Left ventricle myocardium inferior (tissue), 1 donor: ENCODE measurements around the gene SNX1. TPM values are rescaled to one million over a fixed set of nuclear protein-coding genes. Genes with fewer than 3 reads are reported as not detected.

ENCODE experiments used
- DNase-seq: peaks from one replicate; pipeline ENCODE4 v3.0.0-alpha.2; 2020
- H3K27ac ChIP-seq: fragments of 200-600 bp; replicated peaks from 2 replicates; pipeline ENCODE4 v1.8.0; 2021
- H3K27me3 ChIP-seq: fragments of 200-600 bp; 2 replicates; pipeline ENCODE4 v1.8.0; 2021; ENCODE audit warnings: low read depth
- H3K36me3 ChIP-seq: fragments of 200-600 bp; 2 replicates; pipeline ENCODE4 v1.8.0; 2021
- H3K4me1 ChIP-seq: fragments of 200-600 bp; 2 replicates; pipeline ENCODE4 v1.8.0; 2021
- H3K4me3 ChIP-seq: fragments of 200-600 bp; 2 replicates; pipeline ENCODE4 v1.8.0; 2021; ENCODE audit warnings: mild to moderate bottlenecking, moderate library complexity
- H3K9me3 ChIP-seq: fragments of 200-600 bp; replicated peaks from 2 replicates; pipeline ENCODE4 v1.8.0; 2021
- intact Hi-C: fragments of 100-400 bp; cut with micrococcal nuclease; formaldehyde crosslinking; loops from one replicate; pipeline ENCODE4 v1.11.0; 2022
- total RNA-seq: library from RNA; stranded (reverse); fragmentation: NEBNext Ultra II Directional; extraction: Animal tissue kit (Norgen Biotek cat#: 25700); gene quantifications from one replicate; pipeline ENCODE4 v1.2.1, GENCODE V29; 2021
- TF ChIP-seq, protein P1 (sequence below): fragments of 200-600 bp; IDR thresholded peaks from 2 replicates; pipeline ENCODE4 v1.8.0; 2021; ENCODE audit warnings: antibody characterized with exemption, mild to moderate bottlenecking, borderline replicate concordance
- donor health status: DM: no; HTN: yes; CAD: no; lungs with severe emphysema.

The SNX1 gene
- total RNA-seq, 1 donor from 2014 or later = 72.1 TPM

DNA sequence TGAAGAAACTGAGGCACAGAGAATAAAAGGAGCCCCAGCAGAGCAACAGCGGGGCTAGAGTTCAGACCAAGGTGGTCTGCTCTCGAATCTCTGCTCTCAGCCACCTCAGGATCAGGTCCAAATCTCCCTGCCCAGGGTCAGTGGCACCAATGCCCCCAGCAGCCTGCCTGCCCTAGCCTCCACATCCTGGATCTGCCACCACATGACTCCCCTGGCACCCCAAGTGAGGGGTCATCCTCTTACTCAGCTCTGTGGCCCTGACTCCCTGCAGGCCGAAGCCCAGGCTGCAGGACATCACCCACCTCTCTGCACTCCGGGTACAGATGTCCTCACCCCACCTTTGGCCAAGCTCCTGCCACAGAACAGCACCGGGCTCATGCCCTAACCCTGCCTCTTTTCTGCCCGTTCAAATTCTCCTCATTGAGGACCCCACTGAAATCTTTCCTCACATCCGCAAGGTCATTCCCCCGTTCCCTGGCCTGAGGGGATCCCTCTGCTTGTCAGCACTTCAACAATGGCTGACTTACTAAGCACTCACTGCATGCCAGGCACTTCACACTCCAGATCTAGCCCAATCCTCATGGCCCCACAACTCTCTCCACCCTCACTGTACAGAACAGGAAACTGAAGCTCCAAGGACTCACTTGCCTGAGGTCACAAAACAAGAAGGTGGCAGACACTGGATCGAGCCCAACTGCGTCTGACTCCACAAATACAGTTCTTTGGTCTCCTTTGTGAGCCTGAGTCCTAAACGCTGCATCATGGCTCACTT, 62.8 kb downstream of the SNX1 start:
- TF ChIP-seq, protein P1, sequence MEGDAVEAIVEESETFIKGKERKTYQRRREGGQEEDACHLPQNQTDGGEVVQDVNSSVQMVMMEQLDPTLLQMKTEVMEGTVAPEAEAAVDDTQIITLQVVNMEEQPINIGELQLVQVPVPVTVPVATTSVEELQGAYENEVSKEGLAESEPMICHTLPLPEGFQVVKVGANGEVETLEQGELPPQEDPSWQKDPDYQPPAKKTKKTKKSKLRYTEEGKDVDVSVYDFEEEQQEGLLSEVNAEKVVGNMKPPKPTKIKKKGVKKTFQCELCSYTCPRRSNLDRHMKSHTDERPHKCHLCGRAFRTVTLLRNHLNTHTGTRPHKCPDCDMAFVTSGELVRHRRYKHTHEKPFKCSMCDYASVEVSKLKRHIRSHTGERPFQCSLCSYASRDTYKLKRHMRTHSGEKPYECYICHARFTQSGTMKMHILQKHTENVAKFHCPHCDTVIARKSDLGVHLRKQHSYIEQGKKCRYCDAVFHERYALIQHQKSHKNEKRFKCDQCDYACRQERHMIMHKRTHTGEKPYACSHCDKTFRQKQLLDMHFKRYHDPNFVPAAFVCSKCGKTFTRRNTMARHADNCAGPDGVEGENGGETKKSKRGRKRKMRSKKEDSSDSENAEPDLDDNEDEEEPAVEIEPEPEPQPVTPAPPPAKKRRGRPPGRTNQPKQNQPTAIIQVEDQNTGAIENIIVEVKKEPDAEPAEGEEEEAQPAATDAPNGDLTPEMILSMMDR = no peak
- Histone ChIP-seq H3K9me3 (no peaks in the 10 kb centered on the region), H3K36me3 (peaks cover 76% of the 10 kb centered on the region), H3K27ac (peak overlapping the region; percentile 94), H3K4me3 (peak overlapping the region; percentile 89), H3K4me1 (peaks cover 82% of the 10 kb centered on the region), H3K27me3 (no peaks in the 10 kb centered on the region)
- no peak for DNase-seq
- intact Hi-C loops = no loop called here

DNA sequence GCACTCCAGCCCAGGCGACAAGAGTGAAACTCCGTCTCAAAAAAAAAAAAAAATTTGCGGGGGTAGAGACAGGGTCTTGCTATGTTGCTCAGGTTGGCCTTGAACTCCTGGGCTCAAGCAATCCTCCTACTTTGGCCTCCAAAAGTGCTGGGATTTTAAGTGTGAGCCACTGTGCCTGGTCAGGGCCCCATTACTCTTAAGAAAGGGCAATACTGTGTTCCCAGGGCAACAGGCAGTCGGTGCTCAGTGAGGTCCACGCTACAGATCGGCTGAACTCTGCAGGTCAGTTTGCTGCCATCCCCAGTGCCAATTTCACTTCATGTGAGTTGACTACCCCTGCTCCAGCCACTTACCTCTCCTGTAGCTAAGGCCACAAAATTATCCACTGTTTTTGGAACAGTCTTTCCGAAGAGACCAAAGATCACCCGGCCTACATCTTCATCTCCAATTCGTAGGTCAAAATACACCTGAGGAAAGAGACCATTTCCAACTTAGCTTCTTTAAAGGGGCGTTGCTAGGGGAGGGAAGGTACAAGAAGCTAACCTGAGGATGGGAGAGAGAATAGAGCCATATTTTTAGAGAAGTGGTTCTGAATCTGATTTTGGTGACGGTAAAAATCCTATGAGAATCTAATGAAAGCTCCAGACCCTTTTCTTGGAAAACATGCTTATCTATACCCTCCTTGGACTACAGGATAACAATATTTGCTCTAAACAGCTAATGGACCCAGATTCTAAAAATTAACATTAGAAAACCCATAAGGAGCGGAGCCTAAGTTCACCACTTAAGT, 66.1 kb downstream of the SNX1 start:
- Histone ChIP-seq H3K27ac (peak overlapping the region; percentile 94), H3K4me1 (peaks cover 69% of the 10 kb centered on the region), H3K36me3 (peaks cover 50% of the 10 kb centered on the region), H3K9me3 (no peaks in the 10 kb centered on the region), H3K27me3 (no peaks in the 10 kb centered on the region), H3K4me3 (peak overlapping the region; percentile 89)
- DNase-seq = no peak
- TF ChIP-seq, protein P1 = no peak
- intact Hi-C loops = no loop called here

DNA sequence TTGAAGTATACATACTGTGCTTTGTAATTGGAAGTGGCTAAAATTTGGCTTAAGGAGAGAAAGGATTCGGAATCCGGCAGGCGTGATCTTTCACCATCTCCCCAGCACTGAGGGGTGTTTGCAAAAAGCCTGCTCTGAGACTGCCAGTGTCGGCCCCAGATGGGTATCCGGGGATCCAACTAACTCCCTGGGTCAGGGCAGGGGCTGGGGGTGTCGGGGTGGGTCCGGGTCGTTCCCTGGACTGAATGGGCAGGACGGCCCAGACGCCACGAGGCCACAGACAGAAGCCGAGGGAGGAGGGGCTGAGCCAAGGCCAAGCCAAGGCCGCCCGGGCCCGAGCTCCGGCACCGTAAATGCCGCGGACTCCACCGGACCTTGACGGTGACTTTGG, 66.7 kb downstream of the SNX1 start:
- H3K27ac ChIP-seq = peak overlapping the region; percentile 94
- no peak for DNase-seq
- intact Hi-C loops = no loop called here
- peak overlapping the region; percentile 89 for H3K4me3 ChIP-seq
- H3K27me3 ChIP-seq = no peaks in the 10 kb centered on the region
- no peaks in the 10 kb centered on the region for H3K9me3 ChIP-seq
- peaks cover 45% of the 10 kb centered on the region for H3K36me3 ChIP-seq
- TF ChIP-seq, protein P1 = no peak
- H3K4me1 ChIP-seq = peaks cover 63% of the 10 kb centered on the region

DNA sequence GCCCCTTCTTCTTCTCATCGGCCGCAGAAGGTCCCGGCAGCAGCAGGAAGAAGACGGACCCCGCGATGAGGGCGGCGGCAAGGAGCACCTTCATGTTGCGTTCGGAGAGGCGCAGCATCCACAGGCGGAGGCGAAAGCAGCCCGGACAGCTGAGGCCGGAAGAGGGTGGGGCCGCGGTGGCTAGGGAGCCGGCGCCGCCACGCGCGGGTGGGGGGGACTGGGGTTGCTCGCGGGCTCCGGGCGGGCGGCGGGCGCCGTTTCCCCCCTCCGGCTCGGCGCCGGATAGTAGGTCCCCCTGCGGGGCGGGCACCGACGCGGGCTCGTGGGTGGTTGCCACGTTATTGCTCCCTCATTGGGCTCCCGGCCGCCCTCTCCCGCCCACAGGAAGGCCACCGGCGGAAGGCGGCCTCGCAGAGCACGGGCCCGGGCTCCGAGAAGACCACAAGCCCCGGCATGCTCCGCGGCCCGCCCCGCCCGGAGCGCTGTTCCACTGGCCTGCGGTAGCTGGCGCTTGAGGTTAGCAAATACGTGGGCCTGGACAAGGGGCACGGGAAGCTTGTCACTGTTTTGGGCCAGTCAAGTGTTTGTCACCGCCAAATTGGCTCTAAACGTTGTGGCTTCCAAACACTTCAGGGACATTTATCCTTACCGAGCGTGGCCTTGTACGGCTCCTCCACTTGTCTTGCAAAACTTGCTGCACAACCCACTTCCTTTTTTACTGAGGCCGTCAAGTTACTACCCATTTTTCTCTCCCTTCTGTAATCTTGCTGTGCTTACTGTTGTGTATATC, 67.3 kb downstream of the SNX1 start, which contains the start of gene PPIB:
Gene PPIB, minus strand, starts transcription at position 154 of the 790 bp plus-strand sequence. Its CDS starts 36 bp downstream, at position 118.
- peak within 1 kb of the TSS; percentile 94 for H3K27ac ChIP-seq
- H3K9me3 ChIP-seq = no peaks in the 10 kb centered on the region
- peak; percentile 98 for DNase-seq
- peaks cover 57% of the 10 kb centered on the region for H3K4me1 ChIP-seq
- peak within 1 kb of the TSS; percentile 89 for H3K4me3 ChIP-seq
- intact Hi-C loops = no loop called here
- peaks cover 39% of the 10 kb centered on the region for H3K36me3 ChIP-seq
- no peaks in the 10 kb centered on the region for H3K27me3 ChIP-seq
- TF ChIP-seq, protein P1 = peak; percentile 56
